Activated T-cell treated with anti-CD3 and anti-CD28 coated beads, Interleukin-2, amount 50 U/mL, for 24 hours (primary cell): ENCODE data around the gene IL3RA.
"Not testable (repeated sequence)": the region's sequence is repeated elsewhere in the genome, so short reads cannot be mapped to it uniquely, and the experiment has no call there.

Experiments
- DNase-seq: peaks from one replicate; pipeline ENCODE4 v3.0.0-alpha.2; 2020
- H3K27ac Mint-ChIP-seq: 2 replicates; pipeline ENCODE4 v1.8.0; 2020; ENCODE audit warnings: mild to moderate bottlenecking, mixed read lengths
- H3K27me3 Mint-ChIP-seq: 2 replicates; pipeline ENCODE4 v1.8.0; 2020; ENCODE audit warnings: mixed read lengths
- H3K36me3 Mint-ChIP-seq: 2 replicates; pipeline ENCODE4 v1.8.0; 2020; ENCODE audit warnings: low read depth, mixed read lengths
- H3K4me1 Mint-ChIP-seq: 2 replicates; pipeline ENCODE4 v1.8.0; 2020; ENCODE audit warnings: low read depth, mixed read lengths
- H3K4me3 Mint-ChIP-seq: 2 replicates; pipeline ENCODE4 v1.8.0; 2020; ENCODE audit warnings: mild to moderate bottlenecking, moderate library complexity, mixed read lengths
- H3K9me3 Mint-ChIP-seq: 2 replicates; pipeline ENCODE4 v1.8.0; 2020; ENCODE audit warnings: mixed read lengths

Gene IL3RA

GRCh38 chrX:1394731-1395501, 58.3 kb downstream of the IL3RA start:
- peaks cover 80% of the 10 kb centered on the region for H3K36me3 Mint-ChIP-seq
- peak overlapping the region; percentile 55 for H3K4me3 Mint-ChIP-seq
- no peaks in the 10 kb centered on the region for H3K27me3 Mint-ChIP-seq
- H3K4me1 Mint-ChIP-seq, result peaks cover 41% of the 10 kb centered on the region
- H3K27ac Mint-ChIP-seq, result peak overlapping the region; percentile 69
- H3K9me3 Mint-ChIP-seq, result no peaks in the 10 kb centered on the region
- DNase-seq, result peak; percentile 28

DNA sequence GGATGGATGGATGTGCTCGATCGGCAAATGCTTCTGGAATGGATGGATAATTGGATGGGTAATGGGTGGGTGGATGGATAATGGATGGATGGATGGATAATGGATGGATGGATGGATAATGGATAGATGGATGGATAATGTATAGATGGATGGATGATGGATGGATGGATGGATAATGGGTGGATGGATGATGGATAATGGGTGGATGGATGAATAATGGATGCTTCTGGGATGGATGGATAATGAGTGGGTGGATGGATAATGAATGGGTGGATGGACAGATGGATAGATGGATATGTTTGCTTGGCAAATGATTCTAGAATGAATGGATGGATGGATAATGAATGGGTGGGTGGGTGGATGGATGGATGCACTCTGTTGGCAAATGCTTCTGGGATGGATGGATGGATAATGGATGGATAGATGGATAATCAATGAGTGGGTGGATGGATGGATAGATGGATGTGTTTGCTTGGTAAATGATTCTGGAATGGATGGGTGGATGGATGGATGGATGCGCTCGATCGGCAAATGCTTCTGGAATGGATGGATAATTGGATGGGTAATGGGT, 59.1 kb downstream of the IL3RA start:
- no peaks in the 10 kb centered on the region for H3K9me3 Mint-ChIP-seq
- H3K27ac Mint-ChIP-seq, result peak overlapping the region; percentile 12
- peaks cover 34% of the 10 kb centered on the region for H3K4me1 Mint-ChIP-seq
- DNase-seq, result no peak
- H3K36me3 Mint-ChIP-seq, result peaks cover 78% of the 10 kb centered on the region
- no peak overlapping the region for H3K4me3 Mint-ChIP-seq
- no peaks in the 10 kb centered on the region for H3K27me3 Mint-ChIP-seq

GRCh38 chrX:1397001-1397400, 60.4 kb downstream of the IL3RA start:
- DNase-seq, result peak; percentile 23
- Mint-ChIP-seq H3K9me3 (no peaks in the 10 kb centered on the region), H3K27me3 (no peaks in the 10 kb centered on the region), H3K4me3 (no peak overlapping the region), H3K36me3 (peaks cover 79% of the 10 kb centered on the region), H3K27ac (peak overlapping the region; percentile 67), H3K4me1 (peaks cover 27% of the 10 kb centered on the region)

DNA sequence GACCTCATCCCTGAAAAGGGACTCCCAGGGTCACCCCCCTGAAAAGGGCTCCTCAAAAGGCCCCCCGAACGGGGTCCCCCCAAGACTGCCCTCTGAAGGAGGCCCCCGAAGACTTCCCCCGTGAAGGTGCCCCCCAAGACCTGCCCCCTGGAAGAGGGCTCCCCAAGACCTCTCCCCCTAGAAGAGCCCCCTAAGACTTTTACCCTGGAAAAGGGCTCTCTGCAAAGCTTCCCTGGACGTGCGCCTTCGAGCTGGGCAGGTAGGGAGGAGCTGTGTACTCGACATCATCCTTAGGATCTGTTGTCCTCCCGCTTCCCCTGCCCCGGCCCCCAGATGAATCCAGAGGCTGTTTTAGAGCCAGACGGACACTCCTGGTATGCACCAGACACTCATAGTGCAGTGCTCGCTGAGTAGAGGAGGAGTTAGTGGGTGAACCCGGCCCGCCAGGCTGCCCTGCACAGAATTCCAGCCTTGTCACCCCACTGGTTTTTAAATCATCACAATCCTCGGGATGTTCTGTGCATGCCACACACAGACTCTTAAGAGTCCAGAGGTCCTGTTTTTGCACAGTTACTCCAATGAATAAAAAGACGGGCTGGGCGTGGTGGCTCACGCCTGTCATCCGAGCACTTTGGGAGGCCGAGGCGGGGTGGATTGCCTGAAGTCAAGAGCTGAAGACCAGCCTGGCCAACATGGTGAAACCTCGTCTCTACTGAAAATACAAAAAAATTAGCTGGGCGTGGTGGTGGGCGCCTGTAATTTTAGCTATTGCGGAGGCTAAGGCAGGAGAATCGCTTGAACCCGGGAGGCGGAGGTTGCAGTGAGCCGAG, 61.1 kb downstream of the IL3RA start:
- Mint-ChIP-seq H3K4me1 (peaks cover 27% of the 10 kb centered on the region), H3K9me3 (no peaks in the 10 kb centered on the region), H3K4me3 (no peak overlapping the region), H3K36me3 (peaks cover 77% of the 10 kb centered on the region), H3K27me3 (no peaks in the 10 kb centered on the region), H3K27ac (no peak overlapping the region)
- DNase-seq, result peak; percentile 24

- no peaks in the 10 kb centered on the region for H3K9me3 Mint-ChIP-seq
- DNase-seq, result peak; percentile 30
- H3K36me3 Mint-ChIP-seq, result peaks cover 76% of the 10 kb centered on the region
- H3K27me3 Mint-ChIP-seq, result no peaks in the 10 kb centered on the region
- H3K27ac Mint-ChIP-seq, result peak overlapping the region; percentile 26
- peaks cover 25% of the 10 kb centered on the region for H3K4me1 Mint-ChIP-seq
- H3K4me3 Mint-ChIP-seq, result no peak overlapping the region
Observed at GRCh38 chrX:1398431-1399340, 62.1 kb downstream of the IL3RA start.

GRCh38 chrX:1400049-1400448, 63.5 kb downstream of the IL3RA start:
- H3K4me1 Mint-ChIP-seq, result peaks cover 15% of the 10 kb centered on the region
- peak; percentile 14 for DNase-seq
- peaks cover 66% of the 10 kb centered on the region for H3K36me3 Mint-ChIP-seq
- no peaks in the 10 kb centered on the region for H3K27me3 Mint-ChIP-seq
- no peak overlapping the region for H3K27ac Mint-ChIP-seq
- H3K9me3 Mint-ChIP-seq, result no peaks in the 10 kb centered on the region
- no peak overlapping the region for H3K4me3 Mint-ChIP-seq

DNA sequence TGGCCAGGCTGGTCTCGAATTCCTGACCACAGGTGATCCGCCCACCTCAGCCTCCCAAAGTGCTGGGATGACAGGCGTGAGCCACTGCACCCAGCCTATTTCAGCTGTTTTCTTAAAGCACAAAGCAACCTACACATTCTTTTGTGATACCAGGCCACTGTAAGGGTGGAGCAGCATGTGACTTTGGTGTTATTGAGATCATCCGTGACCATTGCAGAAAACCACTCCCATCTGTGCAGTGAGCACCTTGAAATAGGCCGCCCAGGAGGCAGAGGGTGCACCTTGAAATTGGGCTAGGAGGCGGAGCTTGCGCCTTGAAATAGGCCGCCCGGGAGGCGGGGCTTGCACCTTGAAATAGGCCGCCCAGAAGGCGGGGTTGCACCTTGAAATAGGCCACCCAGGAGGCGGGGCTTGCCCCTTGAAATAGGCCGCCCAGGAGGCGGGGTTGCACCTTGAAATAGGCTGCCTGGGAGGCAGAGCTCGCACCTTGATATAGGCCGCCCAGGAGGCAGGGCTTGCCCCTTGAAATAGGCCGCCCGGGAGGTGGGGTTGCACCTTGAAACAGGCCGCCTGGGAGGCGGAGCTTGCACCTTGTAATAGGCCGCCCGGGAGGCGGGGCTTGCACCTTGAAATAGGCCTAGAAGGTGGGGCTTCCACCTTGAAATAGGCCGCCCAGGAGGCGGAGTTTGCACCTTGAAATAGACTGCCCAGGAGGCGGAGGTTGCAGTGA, 64.3 kb downstream of the IL3RA start:
- no peaks in the 10 kb centered on the region for H3K9me3 Mint-ChIP-seq
- H3K4me1 Mint-ChIP-seq, result peaks cover 7% of the 10 kb centered on the region
- H3K36me3 Mint-ChIP-seq, result peaks cover 58% of the 10 kb centered on the region
- no peak overlapping the region for H3K27ac Mint-ChIP-seq
- no peaks in the 10 kb centered on the region for H3K27me3 Mint-ChIP-seq
- no peak overlapping the region for H3K4me3 Mint-ChIP-seq
- peak; percentile 32 for DNase-seq

DNA sequence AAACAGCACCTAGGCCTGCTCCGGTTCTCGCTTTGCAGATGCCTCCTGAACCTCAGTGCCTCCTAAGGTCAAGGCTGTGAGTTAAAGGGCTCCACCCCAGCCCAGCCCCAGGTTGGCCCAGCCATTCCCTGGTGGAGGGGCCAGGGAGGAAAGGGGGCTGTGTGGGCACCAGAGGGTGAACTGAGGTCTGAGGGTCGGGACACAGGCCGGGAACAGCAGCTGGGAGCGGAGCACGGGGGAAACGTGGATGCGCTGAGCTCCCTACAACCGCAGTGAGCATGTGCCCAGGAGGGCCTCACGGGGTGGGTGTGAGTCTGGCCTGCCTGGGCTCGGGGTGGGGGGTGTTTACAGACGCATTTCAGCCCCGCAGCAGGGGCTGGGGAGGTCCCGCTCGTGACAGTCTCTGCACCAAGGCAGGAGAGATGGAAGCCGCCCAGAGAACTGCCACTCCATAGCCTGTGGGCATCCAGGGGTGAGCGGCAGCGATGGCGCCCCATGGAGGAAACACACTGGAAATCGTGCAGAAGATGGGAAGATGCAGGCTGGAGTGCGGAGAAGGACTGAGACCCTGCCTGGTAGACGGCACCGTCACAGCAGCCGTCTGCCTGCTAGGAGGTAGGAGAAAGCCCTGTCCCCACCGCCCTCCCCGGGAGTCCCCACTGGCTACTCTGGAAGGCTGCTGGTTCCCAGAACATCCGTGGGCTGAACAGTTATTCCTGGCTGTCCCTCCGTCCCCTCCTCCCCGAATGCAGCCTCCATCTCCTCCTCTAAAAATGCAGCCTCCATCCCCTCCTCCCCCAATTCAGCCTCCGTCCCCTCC, 65.2 kb downstream of the IL3RA start:
- Mint-ChIP-seq H3K9me3 (no peaks in the 10 kb centered on the region), H3K4me3 (no peak overlapping the region), H3K27me3 (no peaks in the 10 kb centered on the region), H3K36me3 (peaks cover 49% of the 10 kb centered on the region), H3K27ac (peak overlapping the region; percentile 38), H3K4me1 (no peaks in the 10 kb centered on the region)
- peak; percentile 30 for DNase-seq

DNA sequence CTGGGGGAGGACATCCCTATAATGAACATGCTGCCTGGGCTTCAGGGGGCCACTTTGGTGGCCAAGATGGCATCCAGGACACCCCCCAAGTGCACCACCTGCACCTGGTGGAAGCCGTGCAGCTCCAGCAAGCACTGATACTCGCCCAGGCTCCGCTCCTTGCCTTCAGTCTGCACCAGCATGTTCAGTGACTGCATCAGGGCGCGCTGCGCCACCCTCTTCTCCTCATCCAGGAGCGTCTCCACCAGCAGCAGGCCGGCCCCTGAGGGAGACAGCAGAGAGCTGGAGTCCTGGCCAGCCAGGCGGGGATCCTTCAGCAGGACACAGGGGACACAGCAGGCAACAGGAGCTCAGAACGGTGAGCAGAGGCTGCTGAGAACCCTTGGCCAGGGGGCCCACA, 66.6 kb downstream of the IL3RA start:
- DNase-seq, result peak; percentile 25
- Mint-ChIP-seq H3K4me3 (no peak overlapping the region), H3K27ac (no peak overlapping the region), H3K4me1 (no peaks in the 10 kb centered on the region), H3K27me3 (no peaks in the 10 kb centered on the region), H3K9me3 (no peaks in the 10 kb centered on the region), H3K36me3 (peaks cover 36% of the 10 kb centered on the region)

- DNase-seq, H3K4me1 Mint-ChIP-seq, H3K9me3 Mint-ChIP-seq, H3K4me3 Mint-ChIP-seq, H3K27me3 Mint-ChIP-seq, H3K27ac Mint-ChIP-seq: not testable (repeated sequence)
- H3K36me3 Mint-ChIP-seq, result peaks cover 29% of the 10 kb centered on the region
Observed at GRCh38 chrX:1403867-1404266, 67.3 kb downstream of the IL3RA start.

- not testable (repeated sequence) for H3K27ac Mint-ChIP-seq
Observed at GRCh38 chrX:1405769-1406168, 69.2 kb downstream of the IL3RA start.

DNA sequence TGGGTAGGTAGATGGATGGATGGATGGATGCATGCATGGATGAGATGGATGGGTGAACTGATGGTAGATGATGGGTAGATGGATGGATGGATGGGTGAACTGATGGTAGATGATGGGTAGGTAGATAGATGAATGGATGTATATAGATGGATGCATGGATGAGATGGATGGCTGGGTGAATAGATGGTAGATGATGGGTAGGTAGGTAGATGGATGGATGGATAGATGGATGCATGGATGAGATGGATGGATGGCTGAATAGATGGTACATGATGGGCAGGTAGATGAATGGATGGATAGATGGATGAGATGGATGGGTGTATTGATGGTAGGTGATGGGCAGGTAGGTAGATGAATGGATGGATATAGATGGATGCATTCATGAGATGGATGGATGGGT, 70.5 kb downstream of the IL3RA start:
- Mint-ChIP-seq H3K4me3 (no peak overlapping the region), H3K27ac (no peak overlapping the region), H3K9me3 (no peaks in the 10 kb centered on the region), H3K27me3 (no peaks in the 10 kb centered on the region), H3K36me3 (peaks cover 18% of the 10 kb centered on the region), H3K4me1 (no peaks in the 10 kb centered on the region)
- DNase-seq, result no peak

More at GRCh38 chrX:1405769-1406168, 69.2 kb downstream of the IL3RA start:
- not testable (repeated sequence) for H3K4me1 Mint-ChIP-seq, H3K4me3 Mint-ChIP-seq, H3K27me3 Mint-ChIP-seq, DNase-seq, H3K9me3 Mint-ChIP-seq
- peaks cover 17% of the 10 kb centered on the region for H3K36me3 Mint-ChIP-seq

GRCh38 chrX:1411326-1411725, 74.7 kb downstream of the IL3RA start:
- H3K4me3 Mint-ChIP-seq, result no peak overlapping the region
- H3K36me3 Mint-ChIP-seq, result peaks cover 50% of the 10 kb centered on the region
- H3K4me1 Mint-ChIP-seq, result no peaks in the 10 kb centered on the region
- H3K27me3 Mint-ChIP-seq, result no peaks in the 10 kb centered on the region
- no peaks in the 10 kb centered on the region for H3K9me3 Mint-ChIP-seq
- DNase-seq, result peak; percentile 23
- H3K27ac Mint-ChIP-seq, result peak overlapping the region; percentile 40
